ENCODE measurements around the gene USP24. TPM values are rescaled to one million over a fixed set of nuclear protein-coding genes. Genes with fewer than 3 reads are reported as not detected.
A peak's percentile ranks its signal among the peaks of the same experiment; 100 is the strongest.

The USP24 gene, protein sequence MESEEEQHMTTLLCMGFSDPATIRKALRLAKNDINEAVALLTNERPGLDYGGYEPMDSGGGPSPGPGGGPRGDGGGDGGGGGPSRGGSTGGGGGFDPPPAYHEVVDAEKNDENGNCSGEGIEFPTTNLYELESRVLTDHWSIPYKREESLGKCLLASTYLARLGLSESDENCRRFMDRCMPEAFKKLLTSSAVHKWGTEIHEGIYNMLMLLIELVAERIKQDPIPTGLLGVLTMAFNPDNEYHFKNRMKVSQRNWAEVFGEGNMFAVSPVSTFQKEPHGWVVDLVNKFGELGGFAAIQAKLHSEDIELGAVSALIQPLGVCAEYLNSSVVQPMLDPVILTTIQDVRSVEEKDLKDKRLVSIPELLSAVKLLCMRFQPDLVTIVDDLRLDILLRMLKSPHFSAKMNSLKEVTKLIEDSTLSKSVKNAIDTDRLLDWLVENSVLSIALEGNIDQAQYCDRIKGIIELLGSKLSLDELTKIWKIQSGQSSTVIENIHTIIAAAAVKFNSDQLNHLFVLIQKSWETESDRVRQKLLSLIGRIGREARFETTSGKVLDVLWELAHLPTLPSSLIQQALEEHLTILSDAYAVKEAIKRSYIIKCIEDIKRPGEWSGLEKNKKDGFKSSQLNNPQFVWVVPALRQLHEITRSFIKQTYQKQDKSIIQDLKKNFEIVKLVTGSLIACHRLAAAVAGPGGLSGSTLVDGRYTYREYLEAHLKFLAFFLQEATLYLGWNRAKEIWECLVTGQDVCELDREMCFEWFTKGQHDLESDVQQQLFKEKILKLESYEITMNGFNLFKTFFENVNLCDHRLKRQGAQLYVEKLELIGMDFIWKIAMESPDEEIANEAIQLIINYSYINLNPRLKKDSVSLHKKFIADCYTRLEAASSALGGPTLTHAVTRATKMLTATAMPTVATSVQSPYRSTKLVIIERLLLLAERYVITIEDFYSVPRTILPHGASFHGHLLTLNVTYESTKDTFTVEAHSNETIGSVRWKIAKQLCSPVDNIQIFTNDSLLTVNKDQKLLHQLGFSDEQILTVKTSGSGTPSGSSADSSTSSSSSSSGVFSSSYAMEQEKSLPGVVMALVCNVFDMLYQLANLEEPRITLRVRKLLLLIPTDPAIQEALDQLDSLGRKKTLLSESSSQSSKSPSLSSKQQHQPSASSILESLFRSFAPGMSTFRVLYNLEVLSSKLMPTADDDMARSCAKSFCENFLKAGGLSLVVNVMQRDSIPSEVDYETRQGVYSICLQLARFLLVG (N-terminal part only)
- total RNA-seq, result 35.8 TPM

GRCh38 chr1:55215194-55216021 lies at the start of gene USP24:
TSS of gene USP24 (minus strand) at chr1:55215364. CDS start at chr1:55215113, 251 bp downstream.
- peaks cover 58% of the 10 kb centered on the region for H3K4me1 ChIP-seq
- H3K27ac ChIP-seq, result peak within 1 kb of the TSS; percentile 98
- no peaks in the 10 kb centered on the region for H3K27me3 ChIP-seq
- H3K9me3 ChIP-seq, result no peaks in the 10 kb centered on the region
- H3K36me3 ChIP-seq, result no peaks in the 10 kb centered on the region
- TF ChIP-seq CTCF (IDR thresholded peaks at IDR 0.05) (no peak), POLR2A (IDR thresholded peaks at IDR 0.05) (peak in 1 of 2 donors; percentile 75), POLR2AphosphoS5 (IDR thresholded peaks at IDR 0.05; ENCODE audit: insufficient read depth in 1 of 2, low read depth in 1 of 2) (peak in 1 of 2 donors; percentile 87)
- H3K4me3 ChIP-seq, result peak within 1 kb of the TSS; percentile 88 to 92
- intact Hi-C loops (cut with DNase I), result no loop called here
- no peak for DNase-seq (ENCODE audit: extremely low spot score in 2 of 2)

DNA sequence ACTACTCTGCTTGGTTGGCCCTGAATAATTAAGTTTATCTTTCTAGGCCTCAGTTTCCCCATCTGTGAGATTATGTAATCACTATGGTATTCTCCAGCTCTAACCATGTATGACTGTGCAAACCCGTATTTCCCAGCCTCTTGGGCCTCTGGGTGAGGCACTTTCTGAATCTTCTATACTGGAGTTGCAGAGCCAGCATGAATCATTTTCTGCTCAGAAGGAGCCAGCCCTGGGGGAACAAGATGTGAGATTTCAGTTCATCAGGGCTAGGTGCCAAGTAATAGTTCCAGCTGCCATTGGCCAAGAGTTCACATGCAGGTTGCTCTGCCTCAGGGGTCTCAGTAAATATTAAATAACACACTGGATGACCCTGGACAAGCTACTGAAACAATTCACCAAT lies 47.7 kb upstream of the USP24 start:
- Histone ChIP-seq H3K27me3 (no peaks in the 10 kb centered on the region), H3K9me3 (no peaks in the 10 kb centered on the region), H3K4me3 (no peak overlapping the region), H3K27ac (no peak overlapping the region), H3K36me3 (no peaks in the 10 kb centered on the region), H3K4me1 (no peaks in the 10 kb centered on the region)
- no peak for TF ChIP-seq POLR2AphosphoS5 (IDR thresholded peaks at IDR 0.05; ENCODE audit: insufficient read depth in 1 of 2, low read depth in 1 of 2)
- intact Hi-C loops (cut with DNase I), result no loop called here
- no peak for DNase-seq (ENCODE audit: extremely low spot score in 2 of 2)

DNA sequence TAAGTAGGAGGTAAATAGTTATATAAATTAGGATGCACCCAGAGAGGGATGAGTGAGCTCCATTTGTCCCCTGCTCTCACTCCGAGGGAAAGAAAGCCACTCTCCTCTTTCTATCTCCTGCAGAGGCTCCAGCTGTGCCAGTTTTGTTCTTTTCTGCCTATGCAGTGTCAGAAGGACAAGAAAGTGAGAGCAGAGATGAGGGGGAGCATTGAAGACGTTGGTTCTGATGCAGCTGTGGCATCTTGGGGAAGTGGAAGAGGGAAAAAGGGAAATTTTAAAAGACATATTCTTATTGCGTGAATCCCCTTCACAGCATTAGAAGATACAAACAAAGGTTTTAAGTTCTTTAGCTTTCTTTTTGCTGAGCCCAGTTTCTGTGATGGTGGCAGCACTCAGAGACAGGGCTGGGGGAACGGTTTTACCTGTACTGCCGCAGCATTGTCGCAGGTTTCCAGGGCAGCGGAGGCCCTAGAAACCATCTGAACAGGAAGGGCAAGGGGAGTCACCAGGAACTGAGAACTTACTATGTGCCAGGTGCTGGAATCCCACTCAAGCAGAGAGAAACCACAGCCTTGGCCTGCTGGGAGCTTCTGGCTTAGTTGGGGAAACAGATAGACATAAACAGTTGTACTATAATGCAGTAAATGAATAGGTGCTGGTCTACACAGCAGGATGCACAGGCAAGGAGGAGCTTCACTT lies 44.9 kb upstream of the USP24 start:
- intact Hi-C loops (cut with DNase I), result no loop called here
- no peaks in the 10 kb centered on the region for H3K9me3 ChIP-seq
- no peak overlapping the region for H3K27ac ChIP-seq
- no peak for TF ChIP-seq CTCF (IDR thresholded peaks at IDR 0.05)
- H3K36me3 ChIP-seq, result no peaks in the 10 kb centered on the region
- no peaks in the 10 kb centered on the region for H3K4me1 ChIP-seq
- no peak overlapping the region for H3K4me3 ChIP-seq
- DNase-seq (ENCODE audit: extremely low spot score in 2 of 2), result no peak
- no peaks in the 10 kb centered on the region for H3K27me3 ChIP-seq

DNA sequence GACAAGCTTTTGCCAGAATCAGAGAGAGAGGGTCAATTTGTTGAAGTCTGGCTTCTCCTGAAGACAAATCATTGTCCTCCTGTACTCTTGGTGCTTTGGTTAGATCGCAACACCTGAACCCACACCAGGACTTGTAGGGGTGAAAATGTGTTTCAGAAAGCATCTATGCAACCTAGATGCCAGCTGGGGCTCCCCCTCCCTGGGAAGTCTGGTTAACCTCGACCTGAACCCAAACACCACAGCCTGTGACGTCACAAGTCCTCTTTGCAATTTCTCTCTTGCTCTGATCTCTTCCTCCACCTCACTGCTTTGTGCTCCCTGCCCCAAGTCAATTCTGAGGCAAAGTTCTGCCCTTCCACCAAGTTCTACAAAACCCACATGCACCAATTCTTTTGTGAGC lies 42.8 kb upstream of the USP24 start:
- intact Hi-C loops (cut with DNase I), result no loop called here
- no peak overlapping the region for H3K4me3 ChIP-seq

More for the DNA sequence above, 42.8 kb upstream of the USP24 start:
- Histone ChIP-seq H3K27me3 (no peaks in the 10 kb centered on the region), H3K9me3 (no peaks in the 10 kb centered on the region), H3K27ac (no peak overlapping the region), H3K4me1 (no peaks in the 10 kb centered on the region), H3K36me3 (no peaks in the 10 kb centered on the region)
- TF ChIP-seq CTCF (IDR thresholded peaks at IDR 0.05), result no peak
- TF ChIP-seq POLR2A (IDR thresholded peaks at IDR 0.05), result no peak
- TF ChIP-seq POLR2AphosphoS5 (IDR thresholded peaks at IDR 0.05; ENCODE audit: insufficient read depth in 1 of 2, low read depth in 1 of 2), result no peak
- DNase-seq (ENCODE audit: extremely low spot score in 2 of 2), result no peak
